MM.1S (cell line): ENCODE data around the gene SRRD.
"Not testable (repeated sequence)": the region's sequence is repeated elsewhere in the genome, so short reads cannot be mapped to it uniquely, and the experiment has no call there.

Experiments used
- DNase-seq: peaks from one replicate; pipeline ENCODE4 v3.0.0-alpha.2; 2015
- H2AFZ ChIP-seq: fragments of 300-600 bp; sonication (generic); 2 replicates; pipeline ENCODE4 v1.6.0; 2016; ENCODE audit warnings: antibody characterized with exemption, low read length
- H3F3A ChIP-seq: fragments of 300-600 bp; sonication (generic); 2 replicates; pipeline ENCODE4 v1.6.1; 2016; ENCODE audit warnings: mild to moderate bottlenecking, antibody characterized with exemption, low read length, moderate library complexity, mixed read lengths; ENCODE audit not compliant: insufficient read depth
- H3K27ac ChIP-seq: fragments of 300-600 bp; sonication (generic); 2 replicates; pipeline ENCODE4 v1.5.1; 2016; ENCODE audit warnings: mild to moderate bottlenecking, low read length
- H3K27me3 ChIP-seq: fragments of 300-600 bp; sonication (generic); replicated peaks from 2 replicates; pipeline ENCODE4 v1.6.0; 2016; ENCODE audit warnings: low read length; ENCODE audit not compliant: insufficient read depth
- H3K36me3 ChIP-seq: fragments of 300-600 bp; sonication (generic); replicated peaks from 2 replicates; pipeline ENCODE4 v1.6.1; 2016; ENCODE audit warnings: mild to moderate bottlenecking, low read length, mixed read lengths; ENCODE audit not compliant: insufficient read depth
- H3K4me1 ChIP-seq: fragments of 300-600 bp; sonication (generic); 2 replicates; pipeline ENCODE4 v1.6.1; 2016; ENCODE audit warnings: low read length, mixed read lengths
- H3K4me2 ChIP-seq: fragments of 300-600 bp; sonication (generic); 2 replicates; pipeline ENCODE4 v1.6.0; 2016; ENCODE audit warnings: low read depth, low read length
- H3K4me3 ChIP-seq: fragments of 300-600 bp; sonication (generic); 2 replicates; pipeline ENCODE4 v1.5.1; 2016; ENCODE audit warnings: low read length, mixed read lengths
- H3K79me2 ChIP-seq: fragments of 300-600 bp; sonication (generic); 2 replicates; pipeline ENCODE4 v1.6.1; 2016; ENCODE audit warnings: mixed run types, low read length, mixed read lengths
- H3K9ac ChIP-seq: fragments of 300-600 bp; sonication (generic); 2 replicates; pipeline ENCODE4 v1.6.1; 2016; ENCODE audit warnings: low read length, mixed read lengths
- H3K9me2 ChIP-seq: fragments of 300-600 bp; sonication (generic); replicated peaks from 2 replicates; pipeline ENCODE4 v1.6.1; 2016; ENCODE audit warnings: mild to moderate bottlenecking, low read length, mixed read lengths; ENCODE audit not compliant: insufficient read depth
- H3K9me3 ChIP-seq: fragments of 300-600 bp; sonication (generic); replicated peaks from 2 replicates; pipeline ENCODE4 v1.6.1; 2016; ENCODE audit warnings: mild to moderate bottlenecking, low read length, mixed read lengths; ENCODE audit not compliant: insufficient read depth
- H4K20me1 ChIP-seq: fragments of 300-600 bp; sonication (generic); 2 replicates; pipeline ENCODE4 v1.6.1; 2016; ENCODE audit warnings: mild to moderate bottlenecking, low read length, moderate library complexity, mixed read lengths; ENCODE audit not compliant: insufficient read depth
- CTCF ChIP-seq: fragments of 300-600 bp; sonication (generic); IDR thresholded peaks from 2 replicates; pipeline ENCODE4 v1.5.1; 2016; ENCODE audit warnings: antibody characterized with exemption, low read length, mixed read lengths
- EZH2 ChIP-seq: fragments of 300-600 bp; sonication (generic); optimal IDR thresholded peaks from 2 replicates; pipeline ENCODE3; 2017; ENCODE audit warnings: low read depth, mild to moderate bottlenecking, antibody characterized with exemption, low read length, mixed read lengths
- EZH2phosphoT487 ChIP-seq: fragments of 300-600 bp; sonication (generic); IDR thresholded peaks from 2 replicates; pipeline ENCODE4 v1.6.1; 2018; ENCODE audit warnings: antibody characterized with exemption, low read length

Gene SRRD

DNA sequence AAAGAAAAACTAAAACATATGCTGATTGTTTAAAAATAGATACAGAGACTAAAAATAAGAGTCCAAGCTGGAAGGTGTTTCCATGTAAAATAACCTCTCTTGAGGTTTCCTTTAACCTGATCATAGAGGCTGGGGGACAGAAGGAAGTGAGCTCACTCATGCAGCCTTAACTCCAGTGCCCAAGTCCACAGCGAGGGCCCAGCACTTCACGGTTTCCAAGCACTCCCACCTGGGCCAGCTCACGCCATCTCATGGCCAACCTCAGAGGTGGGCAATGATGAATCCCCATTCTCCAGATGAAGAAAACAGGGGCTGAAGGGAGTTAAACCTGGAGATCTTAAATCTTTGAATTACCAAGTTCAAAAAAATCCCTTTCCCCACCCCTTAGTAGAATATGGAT, 43.5 kb downstream of the SRRD start:
- Histone ChIP-seq H3K4me2 (peak overlapping the region; percentile 9; the same call in 1 of the 2 replicates), H3K79me2 (peaks cover 28% of the 10 kb centered on the region), H4K20me1 (no peaks in the 10 kb centered on the region), H3K4me1 (peaks cover 14% of the 10 kb centered on the region), H3K9me2 (no peaks in the 10 kb centered on the region), H2AFZ (no peak overlapping the region), H3K36me3 (peaks cover 39% of the 10 kb centered on the region), H3F3A (peaks cover 31% of the 10 kb centered on the region), H3K27ac (peak overlapping the region; percentile 13; the same call in 1 of the 2 replicates), H3K4me3 (no peak overlapping the region), H3K27me3 (no peaks in the 10 kb centered on the region), H3K9me3 (no peaks in the 10 kb centered on the region), H3K9ac (no peak overlapping the region)
- DNase-seq, result no peak
- TF ChIP-seq CTCF (no peak), EZH2phosphoT487 (no peak), EZH2 (no peak)

GRCh38 chr22:26527574-26528465, 44.1 kb downstream of the SRRD start:
- peaks cover 29% of the 10 kb centered on the region for H3K79me2 ChIP-seq
- no peak for TF ChIP-seq CTCF
- TF ChIP-seq EZH2phosphoT487, result no peak
- no peak for TF ChIP-seq EZH2
- H3K4me2 ChIP-seq, result peak overlapping the region; percentile 9; the same call in 1 of the 2 replicates
- no peak for DNase-seq
- H3K9me3 ChIP-seq, result no peaks in the 10 kb centered on the region
- peaks cover 19% of the 10 kb centered on the region for H3K4me1 ChIP-seq
- H3K9me2 ChIP-seq, result no peaks in the 10 kb centered on the region
- peaks cover 30% of the 10 kb centered on the region for H3F3A ChIP-seq
- no peaks in the 10 kb centered on the region for H4K20me1 ChIP-seq
- H3K36me3 ChIP-seq, result peaks cover 39% of the 10 kb centered on the region
- H3K27me3 ChIP-seq, result no peaks in the 10 kb centered on the region
- no peak overlapping the region for H3K9ac ChIP-seq
- no peak overlapping the region for H2AFZ ChIP-seq
- H3K27ac ChIP-seq, result peak overlapping the region; percentile 13; the same call in 1 of the 2 replicates
- no peak overlapping the region for H3K4me3 ChIP-seq

- H2AFZ ChIP-seq, H4K20me1 ChIP-seq, H3K27me3 ChIP-seq, H3K9me2 ChIP-seq, H3K9ac ChIP-seq, H3K27ac ChIP-seq, DNase-seq, H3K4me2 ChIP-seq, H3K4me3 ChIP-seq, H3K9me3 ChIP-seq: not testable (repeated sequence)
- peaks cover 39% of the 10 kb centered on the region for H3K36me3 ChIP-seq
- H3K4me1 ChIP-seq, result peaks cover 26% of the 10 kb centered on the region
- peaks cover 32% of the 10 kb centered on the region for H3F3A ChIP-seq
- H3K79me2 ChIP-seq, result peaks cover 36% of the 10 kb centered on the region
Observed at GRCh38 chr22:26528518-26528917, 44.8 kb downstream of the SRRD start.

GRCh38 chr22:26529345-26529744, 45.7 kb downstream of the SRRD start:
- no peaks in the 10 kb centered on the region for H4K20me1 ChIP-seq
- H3K9ac ChIP-seq, result no peak overlapping the region
- TF ChIP-seq EZH2 (no peak), CTCF (no peak), EZH2phosphoT487 (no peak)
- H3F3A ChIP-seq, result peaks cover 32% of the 10 kb centered on the region
- H3K27me3 ChIP-seq, result no peaks in the 10 kb centered on the region
- H2AFZ ChIP-seq, result no peak overlapping the region
- no peak overlapping the region for H3K4me3 ChIP-seq
- H3K9me3 ChIP-seq, result no peaks in the 10 kb centered on the region
- H3K36me3 ChIP-seq, result peaks cover 39% of the 10 kb centered on the region
- H3K27ac ChIP-seq, result no peak overlapping the region
- peaks cover 30% of the 10 kb centered on the region for H3K4me1 ChIP-seq
- H3K4me2 ChIP-seq, result no peak overlapping the region
- no peaks in the 10 kb centered on the region for H3K9me2 ChIP-seq
- peaks cover 44% of the 10 kb centered on the region for H3K79me2 ChIP-seq
- DNase-seq, result no peak
